HEK293T (cell line): Measurements from ENCODE around the gene ATP8A2.

Experiments used
- ARNT ChIP-seq: fragments of 450-650 bp; IDR thresholded peaks from 2 replicates; pipeline ENCODE4 v1.6.1; 2017; ENCODE audit warnings: mild to moderate bottlenecking
- BHLHE40 ChIP-seq: fragments of 450-650 bp; IDR thresholded peaks from 2 replicates; pipeline ENCODE4 v1.6.1; 2016; ENCODE audit warnings: mild to moderate bottlenecking, moderate library complexity, borderline replicate concordance
- CTBP1 ChIP-seq: fragments of 450-650 bp; IDR thresholded peaks from 2 replicates; pipeline ENCODE4 v1.6.1; 2016; ENCODE audit warnings: borderline replicate concordance
- FOXA1 ChIP-seq: fragments of 450-650 bp; IDR thresholded peaks from 2 replicates; pipeline ENCODE4 v1.6.1; 2016; ENCODE audit warnings: mild to moderate bottlenecking
- FOXK2 ChIP-seq: fragments of 450-650 bp; IDR thresholded peaks from 2 replicates; pipeline ENCODE4 v1.6.1; 2016; ENCODE audit warnings: mild to moderate bottlenecking
- FOXM1 ChIP-seq: fragments of 450-650 bp; IDR thresholded peaks from 2 replicates; pipeline ENCODE4 v1.6.1; 2017; ENCODE audit warnings: mild to moderate bottlenecking, borderline replicate concordance
- HDGF ChIP-seq: fragments of 450-650 bp; IDR thresholded peaks from 2 replicates; pipeline ENCODE4 v1.6.1; 2017; ENCODE audit warnings: antibody characterized with exemption, borderline replicate concordance
- L3MBTL2 ChIP-seq: fragments of 450-650 bp; conservative IDR thresholded peaks from 2 replicates; pipeline ENCODE4 v1.6.1; 2016; ENCODE audit warnings: mild to moderate bottlenecking
- NFRKB ChIP-seq: fragments of 450-650 bp; IDR thresholded peaks from 2 replicates; pipeline ENCODE4 v1.6.1; 2016; ENCODE audit warnings: mild to moderate bottlenecking, moderate library complexity
- SP1 ChIP-seq: fragments of 450-650 bp; IDR thresholded peaks from 2 replicates; pipeline ENCODE4 v1.6.1; 2017
- ZNF384 ChIP-seq: fragments of 450-650 bp; IDR thresholded peaks from 2 replicates; pipeline ENCODE4 v1.6.1; 2016

GRCh38 chr13:25725104-25725503 lies 353.3 kb downstream of the ATP8A2 start:
- TF ChIP-seq L3MBTL2: no peak
- no peak for TF ChIP-seq FOXM1
- no peak for TF ChIP-seq NFRKB
- no peak for TF ChIP-seq FOXK2
- TF ChIP-seq FOXA1: no peak
- no peak for TF ChIP-seq SP1
- TF ChIP-seq BHLHE40: no peak
- no peak for TF ChIP-seq ARNT
- no peak for TF ChIP-seq HDGF
- no peak for TF ChIP-seq ZNF384
- TF ChIP-seq CTBP1: no peak
